Nephron progenitor cell (in vitro differentiated cells): ENCODE measurements around the gene SLX4IP.

Experiments
- DNase-seq: peaks from one replicate; pipeline ENCODE4 v3.0.0; 2021
- H3K27ac Mint-ChIP-seq: 2 replicates; pipeline ENCODE4 v1.8.0; 2021; ENCODE audit warnings: mild to moderate bottlenecking, moderate library complexity, mixed read lengths
- H3K27me3 Mint-ChIP-seq: 2 replicates; pipeline ENCODE4 v1.8.0; 2021; ENCODE audit warnings: mild to moderate bottlenecking, low read depth, mixed read lengths; ENCODE audit not compliant: poor library complexity
- H3K36me3 Mint-ChIP-seq: 2 replicates; pipeline ENCODE4 v1.8.0; 2021; ENCODE audit warnings: low read depth, mixed read lengths
- H3K4me1 Mint-ChIP-seq: 2 replicates; pipeline ENCODE4 v1.8.0; 2021; ENCODE audit warnings: mixed read lengths
- H3K4me3 Mint-ChIP-seq: 2 replicates; pipeline ENCODE4 v1.8.0; 2021; ENCODE audit warnings: mild to moderate bottlenecking, moderate library complexity, mixed read lengths
- H3K9me3 Mint-ChIP-seq: 2 replicates; pipeline ENCODE4 v1.8.0; 2021; ENCODE audit warnings: mild to moderate bottlenecking, moderate library complexity, mixed read lengths
- CTCF ChIP-seq: fragments of 200-600 bp; sonication (generic); IDR thresholded peaks from 2 replicates; pipeline ENCODE4 v1.5.0; 2021; ENCODE audit warnings: antibody characterized with exemption

The SLX4IP gene

GRCh38 chr20:10511170-10511508, 76.0 kb downstream of the SLX4IP start:
- DNase-seq, result no peak
- TF ChIP-seq CTCF, result no peak
- Mint-ChIP-seq H3K27ac (peak overlapping the region; percentile 74), H3K9me3 (no peaks in the 10 kb centered on the region), H3K36me3 (no peaks in the 10 kb centered on the region), H3K4me3 (no peak overlapping the region), H3K4me1 (peaks cover 46% of the 10 kb centered on the region), H3K27me3 (no peaks in the 10 kb centered on the region)

DNA sequence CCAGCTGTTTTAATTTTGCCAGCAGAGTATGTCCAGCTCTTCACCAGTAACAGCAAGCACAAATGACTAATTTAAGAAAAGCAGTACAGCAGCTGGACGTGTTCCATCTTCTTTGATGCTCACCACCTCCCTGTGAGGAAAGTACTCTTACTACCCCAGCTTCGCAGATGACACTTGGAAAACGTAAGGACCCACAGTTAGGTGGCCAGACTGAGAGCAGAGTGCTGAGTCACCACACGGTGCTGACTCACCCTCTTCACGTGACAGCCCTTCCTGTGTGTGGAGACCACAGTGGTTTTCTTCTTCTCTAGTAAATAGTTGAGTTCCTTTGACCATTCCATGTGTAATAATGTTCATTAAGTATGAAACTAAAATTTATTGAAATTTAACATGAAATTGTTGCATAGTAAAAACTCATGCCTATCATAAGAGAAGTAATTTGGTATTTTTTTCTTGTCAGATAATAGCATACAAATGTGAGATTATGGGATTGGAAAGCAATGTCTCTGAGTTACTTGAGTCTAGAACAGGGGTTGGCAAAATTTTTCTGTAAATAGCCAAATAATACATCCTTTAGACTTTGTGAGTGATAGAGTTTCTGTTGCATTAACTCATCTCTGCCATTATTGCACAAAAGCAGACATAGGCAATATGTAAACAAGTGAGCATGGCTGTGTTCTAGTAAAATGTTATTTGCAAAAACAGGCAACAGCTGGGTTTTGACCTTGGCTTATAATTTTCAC, 76.6 kb downstream of the SLX4IP start:
- no peak for TF ChIP-seq CTCF
- Mint-ChIP-seq H3K36me3 (no peaks in the 10 kb centered on the region), H3K27me3 (no peaks in the 10 kb centered on the region), H3K4me3 (no peak overlapping the region), H3K27ac (peak overlapping the region; percentile 74), H3K4me1 (peaks cover 40% of the 10 kb centered on the region), H3K9me3 (no peaks in the 10 kb centered on the region)
- DNase-seq, result no peak

DNA sequence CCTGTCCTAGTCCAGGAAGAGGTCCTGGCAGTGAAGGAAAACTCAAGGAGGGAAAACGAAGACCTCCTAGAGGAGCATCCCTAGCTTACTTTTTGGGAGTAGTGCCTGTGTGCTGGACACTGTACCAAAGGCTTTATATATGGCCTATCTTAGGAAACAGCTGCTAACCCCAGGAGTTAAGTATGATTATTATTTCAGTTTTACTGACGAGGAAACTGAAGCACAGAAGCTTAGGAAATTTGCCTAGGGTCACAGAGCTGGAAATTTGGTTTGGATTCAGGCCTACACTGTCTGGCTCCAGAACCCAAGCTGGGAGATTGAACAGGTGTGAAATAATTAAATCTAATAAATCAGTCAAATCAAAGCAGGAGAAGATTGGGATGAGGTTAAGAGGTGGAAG, 78.0 kb downstream of the SLX4IP start:
- Mint-ChIP-seq H3K4me3 (no peak overlapping the region), H3K27me3 (no peaks in the 10 kb centered on the region), H3K27ac (no peak overlapping the region), H3K4me1 (peaks cover 26% of the 10 kb centered on the region), H3K36me3 (no peaks in the 10 kb centered on the region), H3K9me3 (no peaks in the 10 kb centered on the region)
- TF ChIP-seq CTCF, result no peak
- DNase-seq, result no peak

DNA sequence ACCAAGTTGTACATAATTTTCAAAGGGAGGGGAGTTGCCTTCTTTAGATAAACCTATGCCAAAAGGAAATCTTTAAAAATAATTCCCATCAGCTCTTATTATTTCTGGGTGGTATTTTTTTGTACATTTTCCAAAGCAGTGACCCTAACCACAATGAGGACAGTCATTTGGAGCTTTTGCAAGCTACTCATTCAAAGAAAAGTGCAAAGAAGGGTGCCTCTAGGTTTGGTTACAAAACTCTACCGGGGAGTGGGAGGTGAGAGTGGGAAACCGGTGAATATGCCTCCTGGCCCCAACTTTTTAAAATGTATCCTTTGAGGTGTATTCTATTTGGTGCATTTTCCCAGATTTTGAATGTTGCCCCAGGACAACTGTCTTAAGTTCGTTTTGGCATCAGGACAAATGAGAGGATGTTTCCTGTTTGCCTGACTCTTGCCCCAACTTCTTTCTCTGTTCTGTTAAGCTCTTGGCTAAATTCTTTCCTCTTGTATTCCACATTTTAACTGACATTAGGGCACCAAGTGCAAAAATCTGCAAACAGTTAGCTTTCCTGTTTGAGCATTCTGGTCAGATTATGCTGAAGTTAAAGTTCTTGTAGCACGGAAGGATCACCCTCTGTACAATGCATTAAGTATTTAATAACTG, 78.9 kb downstream of the SLX4IP start:
- Mint-ChIP-seq H3K27me3 (no peaks in the 10 kb centered on the region), H3K9me3 (no peaks in the 10 kb centered on the region), H3K27ac (no peak overlapping the region), H3K4me1 (peaks cover 17% of the 10 kb centered on the region), H3K36me3 (no peaks in the 10 kb centered on the region), H3K4me3 (no peak overlapping the region)
- no peak for TF ChIP-seq CTCF
- DNase-seq, result no peak

DNA sequence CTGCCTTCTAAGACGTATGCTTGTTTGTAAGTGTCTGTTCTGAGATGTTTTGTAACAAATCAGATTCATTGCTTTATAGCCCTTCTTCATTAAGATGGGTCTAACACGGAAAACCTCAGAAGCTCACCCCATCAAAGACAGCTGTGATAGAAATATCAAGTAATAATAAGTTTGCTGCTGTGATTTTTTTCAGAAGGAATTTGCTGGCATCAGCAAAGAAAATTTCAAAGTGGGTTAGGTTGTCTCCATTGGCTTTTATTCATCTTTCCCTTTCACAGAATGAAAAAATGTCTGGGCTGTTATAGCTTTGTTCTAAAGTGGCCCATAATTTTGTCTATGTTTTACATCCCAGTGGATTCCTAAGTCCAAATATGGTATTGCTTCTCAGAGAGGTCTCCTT, 81.4 kb downstream of the SLX4IP start:
- no peak for TF ChIP-seq CTCF
- Mint-ChIP-seq H3K36me3 (no peaks in the 10 kb centered on the region), H3K4me1 (peaks cover 17% of the 10 kb centered on the region), H3K9me3 (no peaks in the 10 kb centered on the region), H3K27ac (no peak overlapping the region), H3K4me3 (no peak overlapping the region), H3K27me3 (no peaks in the 10 kb centered on the region)
- no peak for DNase-seq
